ENCODE results near the gene BARD1.

DNA sequence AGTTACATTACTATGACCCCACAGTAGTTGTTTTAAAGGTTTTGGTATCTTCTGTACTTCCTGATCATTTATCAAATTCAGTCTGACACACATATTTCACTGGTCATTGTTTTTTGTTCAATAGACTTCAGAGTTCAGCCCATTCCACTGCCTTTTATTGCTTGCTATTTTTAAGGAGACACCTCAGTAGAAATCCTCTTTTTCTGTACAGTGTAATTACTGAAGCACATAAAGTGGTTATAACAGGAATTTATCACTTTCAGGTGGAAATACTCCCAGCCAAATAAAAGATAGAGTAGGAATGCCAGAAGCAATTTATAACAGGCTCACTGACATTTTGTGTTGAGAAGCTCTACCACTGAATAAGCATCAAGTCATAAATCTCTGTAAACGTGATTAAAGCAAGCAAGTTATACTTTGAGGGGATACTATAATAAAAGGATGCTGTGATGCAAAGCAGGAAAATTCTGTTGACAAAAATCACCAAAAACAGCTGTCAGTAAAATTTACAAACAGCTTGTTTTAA is 6.6 kb upstream of the BARD1 start:
- TF ChIP-seq, protein P1, sequence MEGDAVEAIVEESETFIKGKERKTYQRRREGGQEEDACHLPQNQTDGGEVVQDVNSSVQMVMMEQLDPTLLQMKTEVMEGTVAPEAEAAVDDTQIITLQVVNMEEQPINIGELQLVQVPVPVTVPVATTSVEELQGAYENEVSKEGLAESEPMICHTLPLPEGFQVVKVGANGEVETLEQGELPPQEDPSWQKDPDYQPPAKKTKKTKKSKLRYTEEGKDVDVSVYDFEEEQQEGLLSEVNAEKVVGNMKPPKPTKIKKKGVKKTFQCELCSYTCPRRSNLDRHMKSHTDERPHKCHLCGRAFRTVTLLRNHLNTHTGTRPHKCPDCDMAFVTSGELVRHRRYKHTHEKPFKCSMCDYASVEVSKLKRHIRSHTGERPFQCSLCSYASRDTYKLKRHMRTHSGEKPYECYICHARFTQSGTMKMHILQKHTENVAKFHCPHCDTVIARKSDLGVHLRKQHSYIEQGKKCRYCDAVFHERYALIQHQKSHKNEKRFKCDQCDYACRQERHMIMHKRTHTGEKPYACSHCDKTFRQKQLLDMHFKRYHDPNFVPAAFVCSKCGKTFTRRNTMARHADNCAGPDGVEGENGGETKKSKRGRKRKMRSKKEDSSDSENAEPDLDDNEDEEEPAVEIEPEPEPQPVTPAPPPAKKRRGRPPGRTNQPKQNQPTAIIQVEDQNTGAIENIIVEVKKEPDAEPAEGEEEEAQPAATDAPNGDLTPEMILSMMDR (IDR thresholded peaks at IDR 0.05 in 4 of 5, conservative IDR thresholded peaks at IDR 0.05 in 1 of 5) = no peak
- no peak for TF ChIP-seq POLR2A (IDR thresholded peaks at IDR 0.05)

Data from gastrocnemius medialis (tissue), 4 donors.